GM18505 (cell line): ENCODE measurements around the gene CPNE7.
"Not testable (repeated sequence)": the region's sequence is repeated elsewhere in the genome, so short reads cannot be mapped to it uniquely, and the experiment has no call there.

ENCODE experiments used
- ATAC-seq: cut with Tn5 transposase; IDR thresholded peaks from one replicate; pipeline ENCODE4 v1.9.1; 2021; ENCODE audit not compliant: unreplicated experiment
- POLR2A ChIP-seq: IDR thresholded peaks from 4 replicates; pipeline ENCODE4 v1.6.1; 2011; ENCODE audit warnings: borderline replicate concordance; ENCODE audit not compliant: insufficient read depth, insufficient read length; ENCODE audit errors: extremely low read depth

CPNE7 gene

GRCh38 chr16:89616623-89617022 lies 41.1 kb downstream of the CPNE7 start:
- no peak for TF ChIP-seq POLR2A
- no peak for ATAC-seq

GRCh38 chr16:89617036-89617435 lies 41.5 kb downstream of the CPNE7 start:
- no peak for ATAC-seq

GRCh38 chr16:89618109-89618998 lies 42.8 kb downstream of the CPNE7 start:
- no peak for TF ChIP-seq POLR2A
- ATAC-seq = no peak

More at GRCh38 chr16:89617036-89617435, 41.5 kb downstream of the CPNE7 start:
- TF ChIP-seq POLR2A = no peak

GRCh38 chr16:89619840-89620239 lies 44.3 kb downstream of the CPNE7 start:
- TF ChIP-seq POLR2A = no peak
- no peak for ATAC-seq

GRCh38 chr16:89620406-89620841 lies 44.9 kb downstream of the CPNE7 start:
- no peak for TF ChIP-seq POLR2A
- ATAC-seq = no peak

- no peak for TF ChIP-seq POLR2A
- ATAC-seq = no peak
Measured at GRCh38 chr16:89621136-89621697, 45.7 kb downstream of the CPNE7 start.

GRCh38 chr16:89621698-89622409 lies 46.3 kb downstream of the CPNE7 start:
- TF ChIP-seq POLR2A = no peak
- ATAC-seq = no peak

- TF ChIP-seq POLR2A = no peak
Measured at GRCh38 chr16:89623511-89624261, 48.1 kb downstream of the CPNE7 start.

GRCh38 chr16:89624777-89625761 lies 49.5 kb downstream of the CPNE7 start:
- TF ChIP-seq POLR2A = no peak
- no peak for ATAC-seq

More at GRCh38 chr16:89623511-89624261, 48.1 kb downstream of the CPNE7 start:
- no peak for ATAC-seq

GRCh38 chr16:89629827-89630610 lies 54.5 kb downstream of the CPNE7 start:
- ATAC-seq = no peak
- no peak for TF ChIP-seq POLR2A

GRCh38 chr16:89633064-89633631 lies 57.6 kb downstream of the CPNE7 start:
- no peak for ATAC-seq
- no peak for TF ChIP-seq POLR2A

GRCh38 chr16:89634463-89635385 lies 59.2 kb downstream of the CPNE7 start:
- ATAC-seq = not testable (repeated sequence)
